Measurements from ENCODE around the gene LRRC23.

DNA sequence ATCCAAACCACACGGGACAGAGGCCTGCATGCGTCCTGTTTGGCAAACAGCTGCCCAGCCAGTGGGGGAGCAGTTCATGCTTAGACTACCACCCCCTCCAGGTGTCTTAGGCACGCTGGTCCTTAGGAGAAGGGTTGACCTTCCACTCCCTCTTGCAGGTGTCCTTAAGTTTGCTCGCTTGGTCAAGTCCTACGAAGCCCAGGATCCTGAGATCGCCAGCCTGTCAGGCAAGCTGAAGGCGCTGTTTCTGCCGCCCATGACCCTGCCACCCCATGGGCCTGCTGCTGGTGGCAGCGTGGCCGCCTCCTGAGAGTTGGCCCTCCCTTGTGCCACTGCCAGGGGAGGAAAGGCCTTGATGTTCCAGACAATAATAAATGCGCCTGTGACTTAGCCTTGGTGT is 41.0 kb downstream of the LRRC23 start:
- TF ChIP-seq, protein P1, sequence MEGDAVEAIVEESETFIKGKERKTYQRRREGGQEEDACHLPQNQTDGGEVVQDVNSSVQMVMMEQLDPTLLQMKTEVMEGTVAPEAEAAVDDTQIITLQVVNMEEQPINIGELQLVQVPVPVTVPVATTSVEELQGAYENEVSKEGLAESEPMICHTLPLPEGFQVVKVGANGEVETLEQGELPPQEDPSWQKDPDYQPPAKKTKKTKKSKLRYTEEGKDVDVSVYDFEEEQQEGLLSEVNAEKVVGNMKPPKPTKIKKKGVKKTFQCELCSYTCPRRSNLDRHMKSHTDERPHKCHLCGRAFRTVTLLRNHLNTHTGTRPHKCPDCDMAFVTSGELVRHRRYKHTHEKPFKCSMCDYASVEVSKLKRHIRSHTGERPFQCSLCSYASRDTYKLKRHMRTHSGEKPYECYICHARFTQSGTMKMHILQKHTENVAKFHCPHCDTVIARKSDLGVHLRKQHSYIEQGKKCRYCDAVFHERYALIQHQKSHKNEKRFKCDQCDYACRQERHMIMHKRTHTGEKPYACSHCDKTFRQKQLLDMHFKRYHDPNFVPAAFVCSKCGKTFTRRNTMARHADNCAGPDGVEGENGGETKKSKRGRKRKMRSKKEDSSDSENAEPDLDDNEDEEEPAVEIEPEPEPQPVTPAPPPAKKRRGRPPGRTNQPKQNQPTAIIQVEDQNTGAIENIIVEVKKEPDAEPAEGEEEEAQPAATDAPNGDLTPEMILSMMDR (IDR thresholded peaks at IDR 0.05): no peak
- TF ChIP-seq EZH2 (IDR thresholded peaks at IDR 0.05; ENCODE audit: borderline replicate concordance, insufficient read depth, low read depth, low read length, poor library complexity, severe bottlenecking): no peak

Data from B cell (primary cell).